ENCODE data around the gene LZIC. TPM values are rescaled to one million over a fixed set of nuclear protein-coding genes. Genes with fewer than 3 reads are reported as not detected.
A peak's percentile ranks its signal among the peaks of the same experiment; 100 is the strongest.

Gene LZIC
- total RNA-seq (2021; ENCODE audit: unreplicated experiment) (37.9 TPM), Bru-seq, nascent RNA (percentile 66 among the genes with signal in this experiment), BruChase-seq, experiment 1, labeled RNA remaining after a 2-hour chase (percentile 80 among the genes with signal in this experiment), BruChase-seq, experiment 2, labeled RNA remaining after a 6-hour chase (percentile 93 among the genes with signal in this experiment)
- 16.9 TPM for polyA plus RNA-seq (2012; ENCODE audit: insufficient read length)
- long read RNA-seq, transcript LZIC-203 (7 exons, 1,405 nt) = minor isoform, 9 of 53 reads
- long read RNA-seq, transcript LZIC-201 (8 exons, 945 nt) = minor isoform, 5 of 53 reads
- long read RNA-seq, transcript LZIC-202 (8 exons, 2,281 nt) = major isoform, 16 of 53 reads
- long read RNA-seq, partial matches to known transcripts = 3 of 53 reads
- long read RNA-seq, other reads (novel, unspliced or antisense) = 20 of 53 reads

GRCh38 chr1:9942939-9943788, at the start of gene LZIC, which contains the start of gene NMNAT1:
Gene LZIC (minus strand): TSS chr1:9943391. CDS start chr1:9936619, 6,772 bp downstream.
Gene NMNAT1 (plus strand): TSS chr1:9943475. CDS start chr1:9972074, 28,599 bp downstream.
- H3K9me3 ChIP-seq (ENCODE audit: control insufficient read depth, insufficient read depth, low read depth, low read length) = no peaks in the 10 kb centered on the region
- in situ Hi-C loops (cut with HindIII; ENCODE audit: low pct_unique_long_range_greater_than_20kb, low sequenced_read_pairs) (no loop called here), intact Hi-C loops (cut with micrococcal nuclease; ENCODE audit: unreplicated experiment) (loop anchor here (1.0 to 2.0 kb wide), 2 partner anchors 68 to 90 kb away; partner anchors contain the start of gene UBE4B)
- BruUV-seq (replicated peaks) = no TSS peak
- H3K27ac ChIP-seq (ENCODE audit: low read length) = peak within 1 kb of the TSS; percentile 99
- ChIA-PET CTCF (interaction anchor here (0.5 to 0.6 kb wide), 2 partner anchors 22 to 175 kb away, joined by 3 to 6 read pairs; no protein-coding TSS in a partner anchor), POLR2A (interaction anchor here (0.5 to 1.2 kb wide), 5 partner anchors 9 to 186 kb away, joined by 3 to 11 read pairs (median 5); no protein-coding TSS in a partner anchor)
- H3K4me1 ChIP-seq (ENCODE audit: control insufficient read depth, insufficient read depth, low read length) = no peaks in the 10 kb centered on the region
- ATAC-seq (peak; percentile 100), DNase-seq (ENCODE audit: low read depth, low spot score) (peak; percentile 50)
- TF ChIP-seq TCF7L2 (IDR thresholded peaks at IDR 0.05; ENCODE audit: low read depth, low read length) (no peak), SIN3A (IDR thresholded peaks at IDR 0.05; ENCODE audit: borderline replicate concordance, insufficient read depth, low read depth, low read length) (peak; percentile 94; the same call in 1 of the 2 replicates), POLR2AphosphoS5 (IDR thresholded peaks at IDR 0.05; ENCODE audit: low read depth, low read length) (peak; percentile 98)
- TF ChIP-seq, protein P1, sequence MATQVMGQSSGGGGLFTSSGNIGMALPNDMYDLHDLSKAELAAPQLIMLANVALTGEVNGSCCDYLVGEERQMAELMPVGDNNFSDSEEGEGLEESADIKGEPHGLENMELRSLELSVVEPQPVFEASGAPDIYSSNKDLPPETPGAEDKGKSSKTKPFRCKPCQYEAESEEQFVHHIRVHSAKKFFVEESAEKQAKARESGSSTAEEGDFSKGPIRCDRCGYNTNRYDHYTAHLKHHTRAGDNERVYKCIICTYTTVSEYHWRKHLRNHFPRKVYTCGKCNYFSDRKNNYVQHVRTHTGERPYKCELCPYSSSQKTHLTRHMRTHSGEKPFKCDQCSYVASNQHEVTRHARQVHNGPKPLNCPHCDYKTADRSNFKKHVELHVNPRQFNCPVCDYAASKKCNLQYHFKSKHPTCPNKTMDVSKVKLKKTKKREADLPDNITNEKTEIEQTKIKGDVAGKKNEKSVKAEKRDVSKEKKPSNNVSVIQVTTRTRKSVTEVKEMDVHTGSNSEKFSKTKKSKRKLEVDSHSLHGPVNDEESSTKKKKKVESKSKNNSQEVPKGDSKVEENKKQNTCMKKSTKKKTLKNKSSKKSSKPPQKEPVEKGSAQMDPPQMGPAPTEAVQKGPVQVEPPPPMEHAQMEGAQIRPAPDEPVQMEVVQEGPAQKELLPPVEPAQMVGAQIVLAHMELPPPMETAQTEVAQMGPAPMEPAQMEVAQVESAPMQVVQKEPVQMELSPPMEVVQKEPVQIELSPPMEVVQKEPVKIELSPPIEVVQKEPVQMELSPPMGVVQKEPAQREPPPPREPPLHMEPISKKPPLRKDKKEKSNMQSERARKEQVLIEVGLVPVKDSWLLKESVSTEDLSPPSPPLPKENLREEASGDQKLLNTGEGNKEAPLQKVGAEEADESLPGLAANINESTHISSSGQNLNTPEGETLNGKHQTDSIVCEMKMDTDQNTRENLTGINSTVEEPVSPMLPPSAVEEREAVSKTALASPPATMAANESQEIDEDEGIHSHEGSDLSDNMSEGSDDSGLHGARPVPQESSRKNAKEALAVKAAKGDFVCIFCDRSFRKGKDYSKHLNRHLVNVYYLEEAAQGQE (IDR thresholded peaks at IDR 0.05; ENCODE audit: insufficient read depth in 1 of 2, low read depth in 2 of 2, low read length in 1 of 2) = peak; percentile 4 to 51; a peak in 1 of 4 replicates
- peak within 1 kb of the TSS; percentile 92 to 100 for H3K4me3 ChIP-seq (ENCODE audit: low read depth in 2 of 2, low read length in 2 of 2)
- H3K36me3 ChIP-seq (ENCODE audit: control insufficient read depth, insufficient read depth, low read length) = peaks cover 3% of the 10 kb centered on the region
- no peaks in the 10 kb centered on the region for H3K27me3 ChIP-seq (ENCODE audit: control insufficient read depth, insufficient read depth, low read length)

- intact Hi-C loops (cut with micrococcal nuclease; ENCODE audit: unreplicated experiment) (no loop called here), in situ Hi-C loops (cut with HindIII; ENCODE audit: low pct_unique_long_range_greater_than_20kb, low sequenced_read_pairs) (no loop called here)
- ChIA-PET POLR2A (no interaction called here), CTCF (no interaction called here)
- Histone ChIP-seq H3K4me1 (ENCODE audit: control insufficient read depth, insufficient read depth, low read length) (peaks cover 4% of the 10 kb centered on the region), H3K36me3 (ENCODE audit: control insufficient read depth, insufficient read depth, low read length) (no peaks in the 10 kb centered on the region), H3K4me3 (ENCODE audit: low read depth in 2 of 2, low read length in 2 of 2) (no peak overlapping the region), H3K27me3 (ENCODE audit: control insufficient read depth, insufficient read depth, low read length) (no peaks in the 10 kb centered on the region), H3K9me3 (ENCODE audit: control insufficient read depth, insufficient read depth, low read depth, low read length) (no peaks in the 10 kb centered on the region), H3K27ac (ENCODE audit: low read length) (no peak overlapping the region)
- no peak for TF ChIP-seq SIN3A (IDR thresholded peaks at IDR 0.05; ENCODE audit: borderline replicate concordance, insufficient read depth, low read depth, low read length)
- TF ChIP-seq POLR2AphosphoS5 (IDR thresholded peaks at IDR 0.05; ENCODE audit: low read depth, low read length) = no peak
- TF ChIP-seq, protein P1 (IDR thresholded peaks at IDR 0.05; ENCODE audit: insufficient read depth in 1 of 2, low read depth in 2 of 2, low read length in 1 of 2) = no peak
- no peak for TF ChIP-seq TCF7L2 (IDR thresholded peaks at IDR 0.05; ENCODE audit: low read depth, low read length)
- TF ChIP-seq CTCF (IDR thresholded peaks at IDR 0.05) = no peak
- DNase-seq (ENCODE audit: low read depth, low spot score) (no peak), ATAC-seq (no peak)
- BruUV-seq (replicated peaks) = no TSS peak
Measured at GRCh38 chr1:9992910-9993309, 49.7 kb upstream of the LZIC start.

Measured in Panc1 (cell line).